RWPE1 (cell line): ENCODE data around the gene KDM5A.

Experiments
- CTCF ChIA-PET: fragments of 350-600 bp; sonication (Branson Sonifier 250); formaldehyde crosslinking; extraction: SDS; loops from one replicate; lab custom pipeline; 2021; lab: Yijun Ruan, JAX
- POLR2A ChIA-PET: fragments of 400-600 bp; formaldehyde crosslinking; extraction: SDS; loops from one replicate; lab custom pipeline; 2020; ENCODE audit warnings: antibody characterized with exemption; ENCODE audit not compliant: low non-redundant PET; lab: Yijun Ruan, JAX
- DNase-seq: peaks from one replicate; pipeline ENCODE4 v3.0.0; 2012; ENCODE audit warnings: low spot score
- H3K27ac ChIP-seq: fragments of 450-650 bp; 2 replicates; pipeline ENCODE4 v1.5.1; 2017
- TF ChIP-seq, protein P1 (sequence below): fragments of 450-650 bp; conservative IDR thresholded peaks from 2 replicates; pipeline ENCODE4 v1.5.1; 2017; ENCODE audit warnings: low read depth, mild to moderate bottlenecking

Gene KDM5A

DNA sequence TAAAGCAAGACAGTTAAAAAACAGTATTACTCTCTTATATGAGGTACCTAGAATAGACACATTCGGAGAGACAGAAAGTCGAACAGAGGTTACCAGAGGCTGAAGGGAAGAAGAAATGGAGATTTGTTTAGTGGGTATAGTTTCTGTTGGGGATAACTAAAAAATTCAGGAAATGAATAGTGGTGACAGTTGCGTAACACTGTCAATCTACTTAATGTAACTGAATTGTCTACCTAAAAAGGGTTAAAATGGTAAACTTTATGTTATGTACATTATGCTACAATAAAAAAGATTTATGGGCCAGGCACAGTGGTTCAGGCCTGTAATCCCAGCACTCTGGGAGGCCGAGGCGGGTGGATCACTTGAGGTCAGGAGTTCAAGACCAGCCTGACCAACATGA lies 95.9 kb downstream of the KDM5A start:
- CTCF ChIA-PET, result no interaction called here
- no peak for DNase-seq
- POLR2A ChIA-PET, result no interaction called here

DNA sequence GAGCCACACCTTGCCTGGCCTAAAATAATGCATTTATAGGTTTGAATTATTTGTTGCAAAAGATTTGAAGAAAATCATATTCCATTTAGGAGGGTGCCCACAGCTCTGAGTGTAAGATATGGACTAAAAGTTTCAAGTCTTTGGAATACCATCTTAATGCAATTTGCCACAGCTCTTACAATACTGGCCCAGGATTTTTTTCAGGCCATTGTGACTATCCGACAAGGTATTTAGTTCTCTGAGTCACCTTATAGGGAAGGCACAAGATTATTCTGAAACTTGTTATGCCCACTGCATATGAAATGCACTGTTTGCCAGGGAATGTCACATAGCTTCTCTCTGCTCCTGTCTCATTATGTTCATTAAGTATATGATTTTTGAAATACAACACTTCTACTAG lies 96.9 kb downstream of the KDM5A start:
- POLR2A ChIA-PET, result interaction anchor here (0.6 kb wide), 1 partner anchor 21 kb away, joined by 3 read pairs; no protein-coding TSS in a partner anchor

More for the DNA sequence above, 95.9 kb downstream of the KDM5A start:
- TF ChIP-seq, protein P1, sequence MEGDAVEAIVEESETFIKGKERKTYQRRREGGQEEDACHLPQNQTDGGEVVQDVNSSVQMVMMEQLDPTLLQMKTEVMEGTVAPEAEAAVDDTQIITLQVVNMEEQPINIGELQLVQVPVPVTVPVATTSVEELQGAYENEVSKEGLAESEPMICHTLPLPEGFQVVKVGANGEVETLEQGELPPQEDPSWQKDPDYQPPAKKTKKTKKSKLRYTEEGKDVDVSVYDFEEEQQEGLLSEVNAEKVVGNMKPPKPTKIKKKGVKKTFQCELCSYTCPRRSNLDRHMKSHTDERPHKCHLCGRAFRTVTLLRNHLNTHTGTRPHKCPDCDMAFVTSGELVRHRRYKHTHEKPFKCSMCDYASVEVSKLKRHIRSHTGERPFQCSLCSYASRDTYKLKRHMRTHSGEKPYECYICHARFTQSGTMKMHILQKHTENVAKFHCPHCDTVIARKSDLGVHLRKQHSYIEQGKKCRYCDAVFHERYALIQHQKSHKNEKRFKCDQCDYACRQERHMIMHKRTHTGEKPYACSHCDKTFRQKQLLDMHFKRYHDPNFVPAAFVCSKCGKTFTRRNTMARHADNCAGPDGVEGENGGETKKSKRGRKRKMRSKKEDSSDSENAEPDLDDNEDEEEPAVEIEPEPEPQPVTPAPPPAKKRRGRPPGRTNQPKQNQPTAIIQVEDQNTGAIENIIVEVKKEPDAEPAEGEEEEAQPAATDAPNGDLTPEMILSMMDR, result no peak
- no peak overlapping the region for H3K27ac ChIP-seq

DNA sequence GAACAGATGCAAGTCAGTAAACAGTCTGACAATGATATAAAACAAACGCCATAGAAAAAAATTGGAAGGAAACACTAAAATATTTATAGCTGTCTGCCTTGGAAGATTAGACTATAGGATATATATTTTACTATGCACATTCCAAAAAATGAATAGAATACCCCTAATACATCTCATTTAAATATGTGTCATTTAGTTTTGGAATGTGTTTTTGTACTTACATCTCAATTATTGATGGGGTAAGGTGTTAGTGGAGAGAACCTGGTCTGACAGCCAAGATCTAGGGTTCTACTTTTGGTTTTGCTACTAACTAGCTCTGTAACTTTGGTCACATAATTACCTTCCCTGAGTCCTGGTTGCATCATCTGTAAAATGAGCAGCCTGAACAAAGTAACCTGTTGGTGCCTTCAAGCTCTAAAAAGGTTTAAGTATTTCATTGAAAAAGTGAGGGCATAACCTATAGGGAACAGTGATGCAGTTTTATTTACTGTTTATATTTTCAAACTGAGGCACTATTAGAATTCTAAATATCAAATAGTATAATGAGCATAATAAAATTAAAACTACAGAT lies 97.9 kb downstream of the KDM5A start:
- no peak overlapping the region for H3K27ac ChIP-seq
- ChIA-PET CTCF (no interaction called here), POLR2A (no interaction called here)
- DNase-seq, result no peak
- TF ChIP-seq, protein P1, result no peak

More for the DNA sequence above, 96.9 kb downstream of the KDM5A start:
- peak; percentile 7 for DNase-seq
- CTCF ChIA-PET, result no interaction called here
- no peak overlapping the region for H3K27ac ChIP-seq
- TF ChIP-seq, protein P1, result no peak

DNA sequence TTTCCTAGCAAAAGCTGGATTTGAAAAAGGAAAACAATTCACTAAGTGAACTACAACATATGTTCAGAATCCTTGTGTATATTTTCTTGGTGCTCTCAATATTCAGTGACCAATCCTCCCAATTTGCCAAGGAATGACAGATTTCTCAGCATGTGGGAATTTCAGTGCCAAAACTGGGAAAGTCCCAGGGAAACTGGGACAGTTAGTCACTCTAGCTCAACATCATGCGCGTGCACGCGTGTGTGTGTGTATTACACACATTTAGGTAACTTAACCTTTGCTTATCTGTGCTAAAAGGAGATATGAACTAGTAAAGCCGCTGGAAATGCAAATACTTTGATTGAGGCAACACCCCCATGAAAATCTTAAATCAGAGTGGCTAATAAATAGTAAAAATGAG lies 100.4 kb downstream of the KDM5A start:
- no peak overlapping the region for H3K27ac ChIP-seq
- POLR2A ChIA-PET, result no interaction called here
- CTCF ChIA-PET, result no interaction called here
- TF ChIP-seq, protein P1, result no peak
- no peak for DNase-seq

DNA sequence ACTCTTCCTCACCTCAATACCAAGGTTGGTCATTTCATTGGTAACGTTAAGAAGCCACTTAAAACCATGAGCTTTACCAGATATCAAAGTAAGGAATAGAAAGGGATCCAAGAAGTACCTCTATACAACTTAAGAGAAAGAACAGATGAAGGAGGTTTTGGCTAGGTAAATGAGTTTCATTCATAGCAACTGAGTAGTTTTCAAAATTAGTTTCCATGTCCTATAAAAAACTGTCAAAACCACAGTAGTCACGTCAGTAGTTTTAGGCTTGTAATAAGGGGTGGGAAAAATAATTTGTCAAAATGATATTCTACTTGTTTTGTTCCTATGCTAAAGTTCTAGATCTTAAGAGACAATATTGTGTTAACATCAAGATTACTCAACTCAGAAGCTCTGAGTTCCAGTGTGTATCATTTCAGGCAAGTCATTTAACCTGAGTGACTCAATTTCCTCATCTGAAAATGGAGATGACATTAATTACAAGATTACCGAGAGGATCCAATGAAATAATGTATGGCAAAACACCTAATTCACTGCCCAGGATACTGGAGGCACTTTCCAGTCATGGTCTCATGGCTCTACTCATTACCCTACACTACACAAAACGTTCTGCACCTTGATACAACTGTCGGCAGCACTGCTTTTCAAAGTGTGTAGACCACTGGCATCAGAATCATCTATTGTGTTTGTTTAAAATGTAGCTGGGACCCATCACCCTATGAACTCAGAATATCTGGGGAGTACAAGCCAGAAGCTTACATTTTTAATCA lies 102.4 kb downstream of the KDM5A start:
- no peak for DNase-seq
- POLR2A ChIA-PET, result no interaction called here
- CTCF ChIA-PET, result no interaction called here
- TF ChIP-seq, protein P1, result no peak
- no peak overlapping the region for H3K27ac ChIP-seq

DNA sequence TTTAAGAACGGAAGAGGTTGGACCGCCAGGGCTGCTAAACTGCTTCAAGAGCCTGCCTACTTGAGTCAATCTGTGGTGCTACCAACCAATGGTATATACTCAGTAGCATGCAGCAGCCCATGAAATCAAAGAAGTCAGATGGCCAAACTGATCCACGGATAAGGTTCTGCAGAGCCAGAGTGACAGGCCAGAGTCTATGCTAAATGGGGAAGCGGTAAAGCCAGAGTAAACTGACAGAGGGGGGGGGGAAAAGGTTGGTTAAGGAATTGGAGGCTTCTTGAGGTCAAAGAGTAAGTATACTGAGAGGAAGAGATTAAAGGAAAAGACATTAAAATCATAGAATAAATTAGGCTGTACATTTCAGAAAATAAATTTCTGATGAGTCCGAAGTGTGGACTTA lies 111.1 kb downstream of the KDM5A start:
- DNase-seq, result no peak
- POLR2A ChIA-PET, result no interaction called here
- H3K27ac ChIP-seq, result no peak overlapping the region
- TF ChIP-seq, protein P1, result no peak
- CTCF ChIA-PET, result no interaction called here
